Right lobe of liver (tissue), 6 donors: ENCODE results near the gene EVI5. TPM values are rescaled to one million over a fixed set of nuclear protein-coding genes. Genes with fewer than 3 reads are reported as not detected.

Experiments used
- ATAC-seq, 4 donors: fragments of 200-7000 bp; cut with Tn5 transposase; one replicate each; pipeline ENCODE4 v1.9.1; 2020; ENCODE audit warnings: mild to moderate bottlenecking in 4 of 4, moderate library complexity in 4 of 4
- DNase-seq, 3 donors: peaks; one replicate each; pipeline ENCODE4 v3.0.0-alpha.2; 2020
- H3K27ac ChIP-seq, 3 donors: fragments of 200-600 bp; one replicate each; pipeline ENCODE4 v1.8.0; 2022
- H3K27me3 ChIP-seq, 2 donors: fragments of 200-600 bp; one replicate each; pipeline ENCODE4 v1.8.0; 2022
- H3K36me3 ChIP-seq, 4 donors: fragments of 200-600 bp; sonication (generic) in 1 of 4; one replicate each; pipeline versions ENCODE4 v1.5.1 to v1.8.0; 2017 to 2022; ENCODE audit warnings: control low read depth in 1 of 4
- H3K4me1 ChIP-seq, 4 donors: fragments of 200-600 bp; sonication (generic) in 1 of 4; one replicate each; pipeline versions ENCODE4 v1.5.1 to v1.8.0; 2017 to 2022; ENCODE audit warnings: control low read depth in 1 of 4
- H3K4me3 ChIP-seq, 3 donors: fragments of 200-600 bp; one replicate each; pipeline ENCODE4 v1.8.0; 2022
- H3K9me3 ChIP-seq, 4 donors: fragments of 200-600 bp; sonication (generic) in 1 of 4; one replicate each; pipeline versions ENCODE4 v1.5.1 to v1.8.0; 2017 to 2022; ENCODE audit warnings: control low read depth in 1 of 4
- CTCF ChIP-seq, 4 donors: fragments of 200-600 bp in 3 of 4; fragments of 450-650 bp in 1 of 4; IDR thresholded peaks; one replicate each; pipeline versions ENCODE4 v1.5.1 to v1.8.0; 2016 to 2022; ENCODE audit warnings: antibody characterized with exemption in 4 of 4, mild to moderate bottlenecking in 2 of 4
- POLR2A ChIP-seq: fragments of 450-650 bp; IDR thresholded peaks from one replicate; pipeline ENCODE4 v1.6.1; 2017; ENCODE audit warnings: antibody characterized with exemption, mild to moderate bottlenecking
- WGBS: methylation state at CpG from one replicate; pipeline ENCODE4 v1.1.6; 2018; ENCODE audit warnings: low coverage, low lambda C conversion rate; ENCODE audit not compliant: insufficient coverage; ENCODE audit errors: missing lambda C conversion rate; 5-methylcytosine and 5-hydroxymethylcytosine counted together
- intact Hi-C, 2 donors: fragments of 100-400 bp; cut with DNase I; formaldehyde crosslinking; loops; one replicate each; pipeline versions ENCODE4 v1.11.2 to v1.14.1; 2022
- total RNA-seq, 6 experiments: library from RNA; depleted of rRNA in 2 of 6; stranded (reverse); fragments of >200 nt in 2 of 6; fragmentation: NEBNext Ultra II Directional in 3 of 6; extraction: Animal tissue kit (Norgen Biotek cat#: 25700) in 3 of 6; gene quantifications; one replicate each; pipeline versions ENCODE4 v1.1.0 to v1.2.4, GENCODE V29; 2016 to 2023
- donor health status: DM: no; HTN: yes; CAD: no.
- donor health status: DM: no; HTN: no; CAD: no.
- donor health status: DM: no; HTN: no; CAD: no.
- donor health status: DM: no; HTN: yes; CAD: no.
- donor health status: DM: no; HTN: yes; CAD: no.

Gene EVI5
- total RNA-seq, 6 experiments from 2014 or later = 12.8 to 27.7 (median 19.0) TPM

GRCh38 chr1:92695104-92695503, 89.8 kb downstream of the EVI5 start:
- no peak overlapping the region for H3K4me3 ChIP-seq

GRCh38 chr1:92691925-92692324, 93.0 kb downstream of the EVI5 start:
- no peaks in the 10 kb centered on the region for H3K9me3 ChIP-seq
- ATAC-seq (no peak), DNase-seq (no peak)
- no peaks in the 10 kb centered on the region for H3K4me1 ChIP-seq
- intact Hi-C loops = no loop called here
- 62% methylated on average over 1 of the region's 1 CpG for WGBS
- H3K36me3 ChIP-seq = peaks cover 0 to 55% (median 18%) of the 10 kb centered on the region in 4 donors
- TF ChIP-seq CTCF (IDR thresholded peaks at IDR 0.05) (no peak), POLR2A (no peak)
- no peak overlapping the region for H3K4me3 ChIP-seq
- no peak overlapping the region for H3K27ac ChIP-seq
- no peaks in the 10 kb centered on the region for H3K27me3 ChIP-seq

More at GRCh38 chr1:92695104-92695503, 89.8 kb downstream of the EVI5 start:
- no peak for TF ChIP-seq CTCF (IDR thresholded peaks at IDR 0.05)
- no peak for TF ChIP-seq POLR2A
- no peaks in the 10 kb centered on the region for H3K4me1 ChIP-seq
- no peaks in the 10 kb centered on the region for H3K9me3 ChIP-seq
- H3K36me3 ChIP-seq = peaks cover 0 to 53% (median 15%) of the 10 kb centered on the region in 4 donors
- DNase-seq = no peak
- no peaks in the 10 kb centered on the region for H3K27me3 ChIP-seq
- no peak overlapping the region for H3K27ac ChIP-seq
- ATAC-seq = no peak
- intact Hi-C loops = no loop called here

GRCh38 chr1:92690212-92690906, 94.5 kb downstream of the EVI5 start:
- WGBS = 90% methylated on average over 3 of the region's 3 CpGs
- Histone ChIP-seq H3K4me3 (no peak overlapping the region), H3K27ac (no peak overlapping the region), H3K4me1 (no peaks in the 10 kb centered on the region), H3K27me3 (no peaks in the 10 kb centered on the region), H3K9me3 (no peaks in the 10 kb centered on the region), H3K36me3 (peaks cover 0 to 53% (median 19%) of the 10 kb centered on the region in 4 donors)
- no peak for ATAC-seq
- DNase-seq = no peak
- no peak for TF ChIP-seq POLR2A
- TF ChIP-seq CTCF (IDR thresholded peaks at IDR 0.05) = no peak
- intact Hi-C loops = no loop called here

GRCh38 chr1:92679980-92680379, 104.9 kb downstream of the EVI5 start:
- 98% methylated on average over 4 of the region's 4 CpGs for WGBS
- TF ChIP-seq CTCF (IDR thresholded peaks at IDR 0.05) = no peak
- TF ChIP-seq POLR2A = no peak
- intact Hi-C loops = no loop called here

More at GRCh38 chr1:92679980-92680379, 104.9 kb downstream of the EVI5 start:
- H3K4me3 ChIP-seq = no peak overlapping the region
- DNase-seq (no peak), ATAC-seq (no peak)
- H3K9me3 ChIP-seq = no peaks in the 10 kb centered on the region
- H3K27me3 ChIP-seq = no peaks in the 10 kb centered on the region
- H3K27ac ChIP-seq = no peak overlapping the region
- H3K36me3 ChIP-seq = peaks cover 0 to 26% (median 10%) of the 10 kb centered on the region in 4 donors
- no peaks in the 10 kb centered on the region for H3K4me1 ChIP-seq
